GM18861 (cell line): ENCODE measurements around the gene MAP4K4.
"Not testable (repeated sequence)": the region's sequence is repeated elsewhere in the genome, so short reads cannot be mapped to it uniquely, and the experiment has no call there.

Experiments used
- ATAC-seq: cut with Tn5 transposase; IDR thresholded peaks from one replicate; pipeline ENCODE4 v1.9.1; 2021; ENCODE audit not compliant: unreplicated experiment

The MAP4K4 gene

GRCh38 chr2:101741775-101742520, 44.4 kb downstream of the MAP4K4 start:
- ATAC-seq: no peak

- no peak for ATAC-seq
Measured at GRCh38 chr2:101742547-101742946, 45.0 kb downstream of the MAP4K4 start.

- no peak for ATAC-seq
Measured at GRCh38 chr2:101743288-101743687, 45.8 kb downstream of the MAP4K4 start.

- ATAC-seq: no peak
Measured at GRCh38 chr2:101744832-101745231, 47.3 kb downstream of the MAP4K4 start.

GRCh38 chr2:101745711-101746694, 48.5 kb downstream of the MAP4K4 start:
- no peak for ATAC-seq

- no peak for ATAC-seq
Measured at GRCh38 chr2:101748000-101748399, 50.5 kb downstream of the MAP4K4 start.

GRCh38 chr2:101748462-101748861, 51.0 kb downstream of the MAP4K4 start:
- ATAC-seq: not testable (repeated sequence)

- ATAC-seq: no peak
Measured at GRCh38 chr2:101750688-101751087, 53.2 kb downstream of the MAP4K4 start.

- ATAC-seq: no peak
Measured at GRCh38 chr2:101751276-101751815, 53.8 kb downstream of the MAP4K4 start.

GRCh38 chr2:101751875-101752619, 54.5 kb downstream of the MAP4K4 start:
- ATAC-seq: peak; percentile 89

- ATAC-seq: no peak
Measured at GRCh38 chr2:101752716-101753616, 55.5 kb downstream of the MAP4K4 start.

GRCh38 chr2:101753720-101754490, 56.4 kb downstream of the MAP4K4 start:
- ATAC-seq: no peak

- ATAC-seq: no peak
Measured at GRCh38 chr2:101754618-101755017, 57.1 kb downstream of the MAP4K4 start.

- ATAC-seq: no peak
Measured at GRCh38 chr2:101756266-101756665, 58.8 kb downstream of the MAP4K4 start.

GRCh38 chr2:101758001-101758400, 60.5 kb downstream of the MAP4K4 start:
- peak; percentile 40 for ATAC-seq

- no peak for ATAC-seq
Measured at GRCh38 chr2:101759162-101759561, 61.7 kb downstream of the MAP4K4 start.

- no peak for ATAC-seq
Measured at GRCh38 chr2:101762451-101763171, 65.1 kb downstream of the MAP4K4 start.

- ATAC-seq: no peak
Measured at GRCh38 chr2:101763496-101764333, 66.2 kb downstream of the MAP4K4 start.
